Loucy (cell line): ENCODE results near the gene CDCA4.
"Not testable (repeated sequence)": the region's sequence is repeated elsewhere in the genome, so short reads cannot be mapped to it uniquely, and the experiment has no call there.

Source experiments
- EZH2phosphoT487 ChIP-seq: fragments of 200-600 bp; IDR thresholded peaks from 2 replicates; pipeline ENCODE4 v1.6.1; 2018; ENCODE audit warnings: antibody characterized with exemption, mild to moderate bottlenecking, moderate library complexity, borderline replicate concordance
- TF ChIP-seq, protein P1 (sequence below): fragments of 200-600 bp; sonication (generic); conservative IDR thresholded peaks from 2 replicates; pipeline ENCODE4 v1.5.1; 2014; ENCODE audit warnings: mild to moderate bottlenecking, antibody characterized with exemption, low read length

DNA sequence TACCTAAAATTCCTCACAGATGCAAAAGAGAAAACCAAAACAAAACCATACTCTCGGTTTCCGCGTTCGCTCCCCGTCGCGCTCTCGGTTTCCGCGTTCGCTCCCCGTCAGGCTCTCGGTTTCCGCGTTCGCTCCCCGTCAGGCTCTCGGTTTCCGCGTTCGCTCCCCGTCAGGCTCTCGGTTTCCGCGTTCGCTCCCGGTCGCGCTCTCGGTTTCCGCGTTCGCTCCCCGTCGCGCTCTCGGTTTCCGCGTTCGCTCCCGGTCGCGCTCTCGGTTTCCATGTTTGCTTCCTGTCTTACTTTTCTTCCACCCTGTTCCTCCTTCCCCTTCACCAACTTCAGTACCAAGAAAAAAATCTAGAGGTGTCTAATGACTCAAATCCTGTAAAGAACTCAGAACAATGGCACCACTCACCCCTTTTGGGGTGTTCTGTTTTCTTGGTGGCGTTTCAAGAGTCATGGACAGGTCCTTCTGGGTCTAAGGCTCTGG, 12.6 kb upstream of the CDCA4 start:
- TF ChIP-seq, protein P1, sequence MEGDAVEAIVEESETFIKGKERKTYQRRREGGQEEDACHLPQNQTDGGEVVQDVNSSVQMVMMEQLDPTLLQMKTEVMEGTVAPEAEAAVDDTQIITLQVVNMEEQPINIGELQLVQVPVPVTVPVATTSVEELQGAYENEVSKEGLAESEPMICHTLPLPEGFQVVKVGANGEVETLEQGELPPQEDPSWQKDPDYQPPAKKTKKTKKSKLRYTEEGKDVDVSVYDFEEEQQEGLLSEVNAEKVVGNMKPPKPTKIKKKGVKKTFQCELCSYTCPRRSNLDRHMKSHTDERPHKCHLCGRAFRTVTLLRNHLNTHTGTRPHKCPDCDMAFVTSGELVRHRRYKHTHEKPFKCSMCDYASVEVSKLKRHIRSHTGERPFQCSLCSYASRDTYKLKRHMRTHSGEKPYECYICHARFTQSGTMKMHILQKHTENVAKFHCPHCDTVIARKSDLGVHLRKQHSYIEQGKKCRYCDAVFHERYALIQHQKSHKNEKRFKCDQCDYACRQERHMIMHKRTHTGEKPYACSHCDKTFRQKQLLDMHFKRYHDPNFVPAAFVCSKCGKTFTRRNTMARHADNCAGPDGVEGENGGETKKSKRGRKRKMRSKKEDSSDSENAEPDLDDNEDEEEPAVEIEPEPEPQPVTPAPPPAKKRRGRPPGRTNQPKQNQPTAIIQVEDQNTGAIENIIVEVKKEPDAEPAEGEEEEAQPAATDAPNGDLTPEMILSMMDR = not testable (repeated sequence)
- TF ChIP-seq EZH2phosphoT487 = not testable (repeated sequence)
